A673 (cell line): ENCODE results near the gene UBIAD1. TPM values are rescaled to one million over a fixed set of nuclear protein-coding genes. Genes with fewer than 3 reads are reported as not detected.
A peak's percentile ranks its signal among the peaks of the same experiment; 100 is the strongest.

Source experiments
- BruUV-seq: library from RNA; stranded (reverse); fragments of 400-500 nt; replicated peaks from 2 replicates; lab custom pipeline; 2021; lab: Mats Ljungman, UMichigan
- CTCF ChIA-PET: fragments of 300-600 bp; sonication (Branson Sonifier 250); formaldehyde crosslinking; loops from one replicate; lab custom pipeline; 2022; ENCODE audit warnings: antibody characterized with exemption; lab: Charles Lee
- POLR2A ChIA-PET: fragments of 300-600 bp; sonication (Branson Sonifier 250); formaldehyde crosslinking; loops from one replicate; lab custom pipeline; 2022; ENCODE audit warnings: antibody characterized with exemption; ENCODE audit not compliant: low non-redundant PET; lab: Charles Lee
- DNase-seq: peaks from one replicate; pipeline ENCODE4 v3.0.0-alpha.2; 2015; ENCODE audit warnings: low spot score
- H3K27ac ChIP-seq: fragments of 200-600 bp; sonication (generic); 2 replicates; pipeline ENCODE4 v1.5.1; 2016; ENCODE audit warnings: mixed run types, low read depth, mild to moderate bottlenecking, mixed read lengths, antibody characterized with exemption, low read length; ENCODE audit not compliant: poor library complexity, severe bottlenecking
- H3K27me3 ChIP-seq: fragments of 200-600 bp; sonication (generic); replicated peaks from 2 replicates; pipeline ENCODE4 v1.6.1; 2017; ENCODE audit warnings: mixed run types, low read depth, mild to moderate bottlenecking, mixed read lengths, antibody characterized with exemption, low read length; ENCODE audit not compliant: insufficient read depth, poor library complexity
- H3K36me3 ChIP-seq: fragments of 200-600 bp; sonication (generic); 2 replicates; pipeline ENCODE4 v1.6.1; 2016; ENCODE audit warnings: mixed run types, mild to moderate bottlenecking, mixed read lengths, antibody characterized with exemption, low read length; ENCODE audit not compliant: insufficient read depth, poor library complexity, severe bottlenecking
- H3K4me1 ChIP-seq: fragments of 200-600 bp; sonication (generic); 2 replicates; pipeline ENCODE4 v1.6.1; 2017; ENCODE audit warnings: mixed run types, mild to moderate bottlenecking, mixed read lengths, antibody characterized with exemption, low read length; ENCODE audit not compliant: insufficient read depth, poor library complexity, severe bottlenecking
- H3K4me3 ChIP-seq: fragments of 200-600 bp; sonication (generic); 2 replicates; pipeline ENCODE4 v1.5.1; 2016; ENCODE audit warnings: low read depth, mixed run types, mild to moderate bottlenecking, mixed read lengths, low read length; ENCODE audit not compliant: poor library complexity, severe bottlenecking
- H3K9me3 ChIP-seq: fragments of 200-600 bp; sonication (generic); 2 replicates; pipeline ENCODE4 v1.6.1; 2016; ENCODE audit warnings: mixed run types, low read depth, mild to moderate bottlenecking, mixed read lengths, antibody characterized with exemption, low read length; ENCODE audit not compliant: poor library complexity, severe bottlenecking
- EZH2 ChIP-seq: fragments of 200-600 bp; sonication (generic); IDR thresholded peaks from 2 replicates; pipeline ENCODE4 v1.6.1; 2017; ENCODE audit warnings: borderline replicate concordance, low read depth, mild to moderate bottlenecking, mixed read lengths, antibody characterized with exemption, low read length; ENCODE audit not compliant: poor library complexity, severe bottlenecking
- intact Hi-C: fragments of 100-400 bp; cut with micrococcal nuclease; formaldehyde crosslinking; loops from one replicate; pipeline ENCODE4 v1.10.0; 2022; ENCODE audit not compliant: unreplicated experiment
- total RNA-seq: library from RNA; stranded (reverse); gene quantifications from 2 replicates; pipeline ENCODE4 v1.2.3, GENCODE V29; 2021
- TF ChIP-seq, protein P1 (sequence below): fragments of 300-800, 200-600 bp; sonication (generic); conservative IDR thresholded peaks from 2 replicates; pipeline ENCODE4 v1.5.1; 2017; ENCODE audit warnings: low read depth, mild to moderate bottlenecking, antibody characterized with exemption, low read length, moderate library complexity, mixed read lengths

Gene UBIAD1
- total RNA-seq, 1 experiment from 2014 or later = 19.6 TPM

DNA sequence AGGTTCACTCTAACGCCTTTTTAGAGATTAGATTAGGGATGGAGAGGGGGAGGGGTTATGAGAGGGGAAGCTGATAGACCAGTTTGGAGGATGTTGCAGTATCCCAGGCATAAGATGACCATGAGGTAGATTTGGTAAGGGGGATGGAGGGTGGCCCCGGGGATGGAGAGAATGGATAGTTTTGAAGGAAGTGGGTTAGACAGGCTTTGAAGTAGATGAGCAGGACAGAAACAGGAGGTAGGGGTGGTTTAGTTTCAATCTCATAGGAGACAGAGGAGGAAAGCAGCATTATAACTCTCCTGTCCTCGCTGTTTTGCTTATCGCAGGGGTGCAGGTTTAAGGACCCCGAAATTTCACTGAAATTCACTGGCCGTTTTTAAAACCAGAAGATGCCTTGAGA is 11.8 kb downstream of the UBIAD1 start:
- H3K27me3 ChIP-seq = no peaks in the 10 kb centered on the region
- no TSS peak for BruUV-seq
- DNase-seq = no peak
- H3K4me3 ChIP-seq = no peak overlapping the region
- ChIA-PET POLR2A (no interaction called here), CTCF (no interaction called here)
- H3K4me1 ChIP-seq = peaks cover 4% of the 10 kb centered on the region
- no peaks in the 10 kb centered on the region for H3K9me3 ChIP-seq
- intact Hi-C loops = no loop called here
- no peak for TF ChIP-seq EZH2
- TF ChIP-seq, protein P1, sequence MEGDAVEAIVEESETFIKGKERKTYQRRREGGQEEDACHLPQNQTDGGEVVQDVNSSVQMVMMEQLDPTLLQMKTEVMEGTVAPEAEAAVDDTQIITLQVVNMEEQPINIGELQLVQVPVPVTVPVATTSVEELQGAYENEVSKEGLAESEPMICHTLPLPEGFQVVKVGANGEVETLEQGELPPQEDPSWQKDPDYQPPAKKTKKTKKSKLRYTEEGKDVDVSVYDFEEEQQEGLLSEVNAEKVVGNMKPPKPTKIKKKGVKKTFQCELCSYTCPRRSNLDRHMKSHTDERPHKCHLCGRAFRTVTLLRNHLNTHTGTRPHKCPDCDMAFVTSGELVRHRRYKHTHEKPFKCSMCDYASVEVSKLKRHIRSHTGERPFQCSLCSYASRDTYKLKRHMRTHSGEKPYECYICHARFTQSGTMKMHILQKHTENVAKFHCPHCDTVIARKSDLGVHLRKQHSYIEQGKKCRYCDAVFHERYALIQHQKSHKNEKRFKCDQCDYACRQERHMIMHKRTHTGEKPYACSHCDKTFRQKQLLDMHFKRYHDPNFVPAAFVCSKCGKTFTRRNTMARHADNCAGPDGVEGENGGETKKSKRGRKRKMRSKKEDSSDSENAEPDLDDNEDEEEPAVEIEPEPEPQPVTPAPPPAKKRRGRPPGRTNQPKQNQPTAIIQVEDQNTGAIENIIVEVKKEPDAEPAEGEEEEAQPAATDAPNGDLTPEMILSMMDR = no peak
- H3K27ac ChIP-seq = no peak overlapping the region
- peaks cover 13% of the 10 kb centered on the region for H3K36me3 ChIP-seq

DNA sequence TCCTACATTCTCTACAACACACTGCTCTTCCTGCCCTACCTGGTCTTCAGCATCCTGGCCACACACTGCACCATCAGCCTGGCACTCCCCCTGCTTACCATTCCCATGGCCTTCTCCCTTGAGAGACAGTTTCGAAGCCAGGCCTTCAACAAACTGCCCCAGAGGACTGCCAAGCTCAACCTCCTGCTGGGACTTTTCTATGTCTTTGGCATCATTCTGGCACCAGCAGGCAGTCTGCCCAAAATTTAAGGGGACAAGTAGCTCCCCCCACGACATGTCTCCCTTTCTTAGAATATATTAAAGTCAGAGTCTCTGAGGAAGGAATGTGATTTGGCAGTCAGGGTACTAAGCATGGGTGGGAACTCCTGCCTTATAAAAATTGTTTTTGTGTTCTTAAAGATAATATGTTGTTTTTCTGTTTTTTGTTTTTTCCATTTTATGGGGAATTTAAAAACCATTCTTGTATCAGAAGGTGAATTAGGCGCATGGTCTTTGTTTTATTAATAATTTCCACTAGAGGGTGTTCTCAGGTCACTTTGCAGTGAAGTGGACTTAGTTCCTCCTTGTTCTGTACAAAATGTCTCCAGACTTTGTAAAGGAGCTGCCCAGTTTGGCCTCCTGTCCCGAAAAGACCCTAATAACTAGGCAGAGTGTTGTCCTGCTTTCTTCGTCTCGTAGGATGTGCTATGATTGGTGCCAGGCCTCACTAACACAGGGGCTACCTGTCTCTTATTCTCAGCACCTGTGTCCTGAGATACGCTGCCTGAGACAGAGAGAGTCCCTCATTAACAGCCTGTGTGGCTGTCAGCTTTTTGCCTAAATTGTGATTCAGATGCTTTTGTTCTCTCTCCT is 13.1 kb downstream of the UBIAD1 start:
- peaks cover 13% of the 10 kb centered on the region for H3K36me3 ChIP-seq
- ChIA-PET POLR2A (interaction anchor here (0.5 to 0.8 kb wide), 2 partner anchors 171 to 618 kb away, joined by 3 read pairs; no protein-coding TSS in a partner anchor), CTCF (no interaction called here)
- no TSS peak for BruUV-seq
- H3K9me3 ChIP-seq = no peaks in the 10 kb centered on the region
- peak overlapping the region; percentile 4 for H3K27ac ChIP-seq
- intact Hi-C loops = no loop called here
- DNase-seq = no peak
- H3K27me3 ChIP-seq = no peaks in the 10 kb centered on the region
- peaks cover 3% of the 10 kb centered on the region for H3K4me1 ChIP-seq
- no peak for TF ChIP-seq EZH2
- TF ChIP-seq, protein P1 = peak; percentile 38; the same call in 1 of the 2 replicates
- no peak overlapping the region for H3K4me3 ChIP-seq

DNA sequence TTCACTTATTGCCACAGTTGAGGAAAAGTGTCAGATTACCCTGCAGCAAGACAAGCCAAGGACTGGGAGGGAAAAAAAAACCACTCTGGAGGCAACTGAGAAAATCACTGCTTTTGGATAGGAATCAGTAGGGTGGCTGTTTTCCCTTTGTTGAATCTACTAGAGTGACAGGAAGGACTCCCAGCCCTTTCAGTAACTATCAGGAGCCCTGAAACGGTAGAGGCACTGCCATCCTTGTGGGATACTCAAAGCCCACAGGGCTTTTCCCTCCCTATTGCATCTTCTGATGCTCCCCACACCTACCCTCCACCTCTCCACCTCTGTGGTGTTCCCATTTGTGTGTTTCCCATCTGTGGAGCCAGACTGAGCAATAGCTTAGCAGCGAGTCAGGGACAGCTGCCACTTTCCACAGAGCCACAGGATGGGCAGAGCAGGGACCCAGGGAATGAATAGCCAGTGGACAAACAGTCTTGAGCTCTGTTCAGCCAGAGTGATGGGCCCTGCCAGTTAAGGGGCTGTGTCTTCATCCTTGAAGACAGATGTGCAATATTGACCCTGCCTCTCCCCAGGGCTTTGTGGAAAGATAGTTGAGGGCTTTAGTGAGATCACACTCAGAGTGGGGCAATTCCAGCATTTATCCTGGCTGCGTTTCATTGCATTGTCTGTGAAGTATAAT is 13.9 kb downstream of the UBIAD1 start:
- TF ChIP-seq, protein P1 = no peak
- no peak for TF ChIP-seq EZH2
- peak overlapping the region; percentile 4 for H3K27ac ChIP-seq
- ChIA-PET POLR2A (interaction anchor here (0.7 to 0.8 kb wide), 2 partner anchors 24 to 619 kb away, joined by 3 to 5 read pairs; partner anchors contain the start of gene MTOR), CTCF (no interaction called here)
- no peaks in the 10 kb centered on the region for H3K27me3 ChIP-seq
- no peaks in the 10 kb centered on the region for H3K4me1 ChIP-seq
- peaks cover 13% of the 10 kb centered on the region for H3K36me3 ChIP-seq
- TSS peak; percentile 21 for BruUV-seq
- H3K9me3 ChIP-seq = no peaks in the 10 kb centered on the region
- H3K4me3 ChIP-seq = no peak overlapping the region
- intact Hi-C loops = no loop called here
- DNase-seq = no peak
